GM18498 (cell line): ENCODE data around the gene SLC46A3.
A peak's percentile ranks its signal among the peaks of the same experiment; 100 is the strongest.
"Not testable (repeated sequence)": the region's sequence is repeated elsewhere in the genome, so short reads cannot be mapped to it uniquely, and the experiment has no call there.

Experiments
- ATAC-seq: cut with Tn5 transposase; IDR thresholded peaks from one replicate; pipeline ENCODE4 v1.9.1; 2021; ENCODE audit warnings: mild to moderate bottlenecking, moderate library complexity; ENCODE audit not compliant: unreplicated experiment

SLC46A3 gene

GRCh38 chr13:28734906-28735305 lies 16.1 kb upstream of the SLC46A3 start:
- ATAC-seq: no peak

GRCh38 chr13:28730762-28731161 lies 12.0 kb upstream of the SLC46A3 start:
- ATAC-seq: no peak

- ATAC-seq: no peak
These were observed 10.8 kb upstream of the SLC46A3 start for GRCh38 chr13:28729541-28729940.

GRCh38 chr13:28728642-28729041 lies 9.9 kb upstream of the SLC46A3 start:
- ATAC-seq: no peak

- no peak for ATAC-seq
These were observed 6.4 kb upstream of the SLC46A3 start for GRCh38 chr13:28725046-28725610.

GRCh38 chr13:28723806-28724205 lies 5.0 kb upstream of the SLC46A3 start:
- ATAC-seq: no peak

- ATAC-seq: no peak
These were observed 671 bp upstream of the SLC46A3 start for GRCh38 chr13:28719227-28720055.

- ATAC-seq: no peak
These were observed 601 bp downstream of the SLC46A3 start for GRCh38 chr13:28718196-28718542.

- no peak for ATAC-seq
These were observed 1.6 kb downstream of the SLC46A3 start for GRCh38 chr13:28717170-28717569.

GRCh38 chr13:28716511-28716910 lies 2.3 kb downstream of the SLC46A3 start:
- ATAC-seq: no peak

- ATAC-seq: no peak
These were observed 4.1 kb downstream of the SLC46A3 start for GRCh38 chr13:28714651-28715050.

- no peak for ATAC-seq
These were observed 8.6 kb downstream of the SLC46A3 start for GRCh38 chr13:28710161-28710560.

- ATAC-seq: peak; percentile 98
These were observed 10.9 kb downstream of the SLC46A3 start for GRCh38 chr13:28707629-28708427.

GRCh38 chr13:28705461-28706083 lies 13.2 kb downstream of the SLC46A3 start:
- ATAC-seq: no peak

- no peak for ATAC-seq
These were observed 13.9 kb downstream of the SLC46A3 start for GRCh38 chr13:28704919-28705318.

GRCh38 chr13:28704282-28704681 lies 14.5 kb downstream of the SLC46A3 start:
- ATAC-seq: no peak

- no peak for ATAC-seq
These were observed 19.5 kb downstream of the SLC46A3 start for GRCh38 chr13:28699246-28699645.

GRCh38 chr13:28697441-28697840 lies 21.3 kb downstream of the SLC46A3 start:
- no peak for ATAC-seq

- ATAC-seq: not testable (repeated sequence)
These were observed 24.9 kb downstream of the SLC46A3 start for GRCh38 chr13:28693605-28694491.

- ATAC-seq: no peak
These were observed 32.9 kb downstream of the SLC46A3 start for GRCh38 chr13:28685892-28686291.
